Gastroesophageal sphincter (tissue), 4 donors: Measurements from ENCODE around the gene BEST4. TPM values are rescaled to one million over a fixed set of nuclear protein-coding genes. Genes with fewer than 3 reads are reported as not detected.
"Not testable (repeated sequence)": the region's sequence is repeated elsewhere in the genome, so short reads cannot be mapped to it uniquely, and the experiment has no call there.

Experiments
- ATAC-seq: fragments of 150-250 bp; one replicate; pipeline ENCODE4 v1.9.1; 2016; ENCODE audit warnings: mild to moderate bottlenecking, moderate library complexity
- H3K27ac ChIP-seq, 4 donors: fragments of 200-600 bp; sonication (generic) in 3 of 4; 1 replicate in 3 of 4; 2 replicates in 1 of 4; pipeline ENCODE4 v1.5.1; 2016 to 2019
- H3K27me3 ChIP-seq: fragments of 200-600 bp; sonication (generic); one replicate; pipeline ENCODE4 v1.5.1; 2019
- H3K36me3 ChIP-seq, 2 donors: fragments of 200-600 bp; sonication (generic); one replicate each; pipeline ENCODE4 v1.5.1; 2019; ENCODE audit warnings: control low read depth in 1 of 2
- H3K4me1 ChIP-seq, 3 donors: fragments of 200-600 bp; sonication (generic); 1 replicate in 2 of 3; 2 replicates in 1 of 3; pipeline ENCODE4 v1.5.1; 2016 to 2019; ENCODE audit warnings: control low read depth in 2 of 3
- H3K4me3 ChIP-seq, 2 donors: fragments of 200-600 bp; sonication (generic); one replicate each; pipeline ENCODE4 v1.5.1; 2019; ENCODE audit warnings: mild to moderate bottlenecking in 1 of 2, moderate library complexity in 1 of 2
- H3K9me3 ChIP-seq, 3 donors: fragments of 200-600 bp; sonication (generic); one replicate each; pipeline ENCODE4 v1.5.1; 2017 to 2019; ENCODE audit warnings: control low read depth in 2 of 3
- EP300 ChIP-seq: sonication (generic); formaldehyde crosslinking; IDR thresholded peaks from one replicate; pipeline ENCODE4 v1.6.1; 2017; ENCODE audit warnings: antibody characterized with exemption, mild to moderate bottlenecking
- POLR2A ChIP-seq, 2 donors: fragments of 450-650 bp; IDR thresholded peaks; one replicate each; pipeline ENCODE4 v1.6.1; 2017; ENCODE audit warnings: antibody characterized with exemption in 2 of 2, mild to moderate bottlenecking in 2 of 2, moderate library complexity in 1 of 2
- POLR2AphosphoS5 ChIP-seq: sonication (generic); formaldehyde crosslinking; IDR thresholded peaks from one replicate; pipeline ENCODE4 v1.6.1; 2017; ENCODE audit warnings: antibody characterized with exemption
- whole genome bisulfite sequencing, 2 donors: methylation state at CpG; one replicate each; pipeline ENCODE4 v1.1.5; 2018; ENCODE audit warnings: low coverage in 1 of 2; 5-methylcytosine and 5-hydroxymethylcytosine counted together
- small RNA-seq, 4 donors: library from RNA; depleted of rRNA; stranded (forward); fragments of <200 nt; gene quantifications; one replicate each; pipeline ENCODE3, GENCODE V24; 2016
- total RNA-seq, 4 donors: library from RNA; depleted of rRNA; stranded (reverse); fragments of >200 nt; gene quantifications; one replicate each; pipeline ENCODE4 v1.1.0, GENCODE V29; 2016
- TF ChIP-seq, protein P1 (sequence below), 4 experiments: fragments of 200-600 bp in 2 of 4; fragments of 450-650 bp in 2 of 4; sonication (generic) in 1 of 4; IDR thresholded peaks; one replicate each; pipeline ENCODE4 v1.5.1; 2017 to 2019; ENCODE audit warnings: antibody characterized with exemption in 4 of 4, mild to moderate bottlenecking in 2 of 4, moderate library complexity in 2 of 4

Gene BEST4
- total RNA-seq, 4 donors from 2014 or later: 0.15 to 0.31 TPM; not detected in 2

DNA sequence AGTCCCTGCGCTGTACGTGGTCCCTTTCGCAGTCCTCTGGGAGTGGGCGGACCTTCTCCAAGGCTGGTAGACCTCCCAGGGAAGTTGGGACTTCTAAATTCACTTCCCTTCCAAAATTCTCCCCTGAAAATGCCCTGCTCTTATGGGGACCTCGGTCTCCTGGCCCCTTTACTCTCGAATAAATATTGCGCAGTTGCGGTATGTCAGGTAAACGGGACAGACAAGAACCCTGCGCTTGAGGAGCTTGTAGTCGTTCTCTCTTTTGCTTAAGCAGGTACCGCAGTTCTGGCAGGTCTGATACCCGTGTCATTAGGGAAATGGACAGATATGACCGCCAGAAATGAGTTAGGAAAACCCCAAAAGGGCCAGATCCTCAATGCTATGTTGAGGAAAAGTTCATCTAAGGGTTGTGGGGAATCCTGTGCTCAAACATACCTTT is 47.8 kb downstream of the BEST4 start:
- Histone ChIP-seq H3K4me3 (peak overlapping the region in 1 of 2 donors; percentile 57), H3K27ac (peak overlapping the region in 3 of 4 donors; percentile 86 to 90 (median 89)), H3K9me3 (no peaks in the 10 kb centered on the region), H3K27me3 (no peaks in the 10 kb centered on the region), H3K36me3 (no peaks in the 10 kb centered on the region), H3K4me1 (peaks cover 0 to 12% (median 4%) of the 10 kb centered on the region in 3 donors)
- TF ChIP-seq, protein P1, sequence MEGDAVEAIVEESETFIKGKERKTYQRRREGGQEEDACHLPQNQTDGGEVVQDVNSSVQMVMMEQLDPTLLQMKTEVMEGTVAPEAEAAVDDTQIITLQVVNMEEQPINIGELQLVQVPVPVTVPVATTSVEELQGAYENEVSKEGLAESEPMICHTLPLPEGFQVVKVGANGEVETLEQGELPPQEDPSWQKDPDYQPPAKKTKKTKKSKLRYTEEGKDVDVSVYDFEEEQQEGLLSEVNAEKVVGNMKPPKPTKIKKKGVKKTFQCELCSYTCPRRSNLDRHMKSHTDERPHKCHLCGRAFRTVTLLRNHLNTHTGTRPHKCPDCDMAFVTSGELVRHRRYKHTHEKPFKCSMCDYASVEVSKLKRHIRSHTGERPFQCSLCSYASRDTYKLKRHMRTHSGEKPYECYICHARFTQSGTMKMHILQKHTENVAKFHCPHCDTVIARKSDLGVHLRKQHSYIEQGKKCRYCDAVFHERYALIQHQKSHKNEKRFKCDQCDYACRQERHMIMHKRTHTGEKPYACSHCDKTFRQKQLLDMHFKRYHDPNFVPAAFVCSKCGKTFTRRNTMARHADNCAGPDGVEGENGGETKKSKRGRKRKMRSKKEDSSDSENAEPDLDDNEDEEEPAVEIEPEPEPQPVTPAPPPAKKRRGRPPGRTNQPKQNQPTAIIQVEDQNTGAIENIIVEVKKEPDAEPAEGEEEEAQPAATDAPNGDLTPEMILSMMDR (IDR thresholded peaks at IDR 0.05): no peak
- no peak for TF ChIP-seq POLR2AphosphoS5
- no peak for TF ChIP-seq POLR2A (IDR thresholded peaks at IDR 0.05)
- no peak for TF ChIP-seq EP300
- no peak for ATAC-seq
- WGBS, 2 donors: 0 to 6% methylated on average over 5 to 12 of the region's 14 CpGs

DNA sequence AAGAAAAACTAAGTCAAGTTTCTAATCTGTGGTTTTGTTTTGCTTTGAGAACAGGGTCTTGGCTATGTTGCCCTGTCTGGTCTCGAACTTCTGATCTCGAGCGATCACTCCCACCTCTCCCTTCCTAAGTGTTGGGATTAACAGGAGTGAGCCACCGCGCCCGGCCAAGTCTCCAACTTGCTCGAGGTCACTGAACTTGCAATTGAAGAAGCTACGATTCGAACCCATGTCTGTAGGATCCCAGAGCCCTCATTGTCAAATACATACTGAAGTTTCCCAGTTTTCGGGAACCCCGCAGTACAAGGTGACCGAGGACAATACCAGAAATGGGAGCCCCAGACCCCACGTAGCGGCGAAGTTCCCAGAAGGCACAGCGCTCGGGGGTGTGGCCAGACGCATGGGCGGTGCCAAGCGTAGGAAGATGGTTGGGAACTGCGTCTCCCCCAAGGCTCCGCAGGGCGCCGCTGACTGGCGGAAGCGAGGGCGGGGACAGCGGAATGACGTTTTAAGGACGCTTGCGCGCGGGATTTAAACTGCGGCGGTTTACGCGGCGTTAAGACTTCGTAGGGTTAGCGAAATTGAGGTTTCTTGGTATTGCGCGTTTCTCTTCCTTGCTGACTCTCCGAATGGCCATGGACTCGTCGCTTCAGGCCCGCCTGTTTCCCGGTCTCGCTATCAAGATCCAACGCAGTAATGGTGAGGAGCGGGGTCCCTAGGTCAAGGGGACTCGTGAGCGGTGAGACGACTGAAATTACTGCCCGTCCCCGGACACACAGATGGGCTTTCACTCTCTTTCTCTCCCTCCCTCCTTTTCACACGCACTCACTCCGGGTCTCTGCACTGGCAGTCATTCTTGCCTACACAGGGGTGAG is 48.4 kb downstream of the BEST4 start, which contains the start of gene KIF2C:
TSS of gene KIF2C (plus strand) at position 531 of the 872 bp plus-strand sequence. CDS start at position 627, 96 bp downstream.
- Histone ChIP-seq H3K9me3 (no peaks in the 10 kb centered on the region), H3K27me3 (no peaks in the 10 kb centered on the region), H3K36me3 (no peaks in the 10 kb centered on the region), H3K4me1 (peaks cover 0 to 12% (median 4%) of the 10 kb centered on the region in 3 donors), H3K27ac (peak within 1 kb of the TSS; percentile 67 to 90 (median 88)), H3K4me3 (peak within 1 kb of the TSS; percentile 57 to 71)
- no peak for TF ChIP-seq EP300
- TF ChIP-seq POLR2A (IDR thresholded peaks at IDR 0.05): peak; percentile 35 to 73
- TF ChIP-seq, protein P1 (IDR thresholded peaks at IDR 0.05): peak in 1 of 4 experiments; percentile 23
- peak; percentile 82 for TF ChIP-seq POLR2AphosphoS5
- peak; percentile 100 for ATAC-seq
- 0 to 6% methylated on average over 9 to 18 of the region's 57 CpGs for WGBS, 2 donors

DNA sequence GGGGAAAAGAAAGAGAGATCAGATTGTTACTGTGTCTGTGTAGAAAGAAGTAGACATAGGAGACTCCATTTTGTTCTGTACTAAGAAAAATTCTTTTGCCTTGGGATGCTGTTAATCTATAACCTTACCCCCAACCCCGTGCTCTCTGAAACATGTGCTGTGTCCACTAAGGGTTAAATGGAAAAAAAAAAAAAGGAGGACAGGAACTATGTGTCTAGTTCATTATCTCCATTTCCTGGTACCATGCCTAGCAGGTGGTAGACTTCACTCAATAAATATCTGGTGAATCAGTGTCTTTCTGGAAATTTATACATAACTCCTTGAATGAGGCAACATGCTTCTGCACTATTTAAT is 49.0 kb downstream of the BEST4 start:
- H3K4me3 ChIP-seq: peak overlapping the region; percentile 57 to 71
- peaks cover 0 to 12% (median 4%) of the 10 kb centered on the region in 3 donors for H3K4me1 ChIP-seq
- WGBS, 2 donors: 60 to 86% methylated on average over 1 of the region's 1 CpG
- ATAC-seq, H3K9me3 ChIP-seq, H3K27me3 ChIP-seq, H3K36me3 ChIP-seq: not testable (repeated sequence)
- H3K27ac ChIP-seq: peak overlapping the region; percentile 67 to 90 (median 88)

DNA sequence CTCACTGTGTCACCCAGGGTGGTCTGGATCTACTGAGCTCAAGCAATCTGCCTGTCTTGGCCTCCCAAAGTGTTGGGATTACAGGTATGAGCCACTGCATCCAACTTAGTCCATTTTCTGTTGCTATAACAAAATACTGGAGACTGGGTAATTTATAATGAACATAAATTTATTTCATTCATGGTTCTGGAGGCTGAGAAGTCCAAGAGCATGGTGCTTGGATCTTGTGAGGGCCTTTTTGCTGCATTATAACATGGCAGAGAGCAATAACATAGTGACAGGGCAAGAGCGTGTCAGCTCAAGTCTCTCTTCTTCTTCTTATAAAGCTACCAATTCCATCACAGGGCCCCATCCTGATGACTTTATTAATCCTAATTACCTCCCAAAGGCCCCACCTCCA is 52.0 kb downstream of the BEST4 start:
- peaks cover 0 to 14% (median 4%) of the 10 kb centered on the region in 3 donors for H3K4me1 ChIP-seq
- no peak overlapping the region for H3K27ac ChIP-seq
- TF ChIP-seq, protein P1 (IDR thresholded peaks at IDR 0.05): no peak
- H3K36me3 ChIP-seq: no peaks in the 10 kb centered on the region
- 100% methylated on average over 1 of the region's 1 CpG for WGBS, 2 donors
- H3K27me3 ChIP-seq: no peaks in the 10 kb centered on the region
- no peak for ATAC-seq
- H3K4me3 ChIP-seq: no peak overlapping the region
- H3K9me3 ChIP-seq: no peaks in the 10 kb centered on the region

DNA sequence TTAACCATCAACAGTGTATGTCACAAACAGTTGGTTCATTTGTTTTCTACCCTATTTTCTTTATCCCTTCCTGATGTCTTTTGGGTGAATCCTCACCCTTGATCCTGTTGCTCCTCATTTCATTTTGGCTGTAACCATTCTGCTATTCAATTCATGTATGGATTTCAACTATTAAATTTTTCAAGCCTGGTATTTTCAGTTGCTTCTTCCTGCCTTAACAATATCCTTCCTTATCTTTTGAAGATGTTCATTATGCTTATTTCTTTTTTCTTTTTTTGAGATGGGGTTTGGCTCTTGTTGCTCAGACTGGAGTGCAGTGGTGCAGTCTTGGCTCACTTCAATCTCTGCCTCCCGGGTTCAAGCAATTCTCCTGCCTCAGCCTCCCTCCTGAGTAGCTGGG is 54.2 kb downstream of the BEST4 start:
- 70% methylated on average over 1 of the region's 1 CpG; no CpG with 5 or more reads in 1 of the 2 donors for WGBS, 2 donors
- H3K9me3 ChIP-seq: no peaks in the 10 kb centered on the region
- TF ChIP-seq, protein P1 (IDR thresholded peaks at IDR 0.05): no peak
- TF ChIP-seq EP300: no peak
- TF ChIP-seq POLR2AphosphoS5: no peak
- TF ChIP-seq POLR2A (IDR thresholded peaks at IDR 0.05): no peak
- H3K4me3 ChIP-seq: no peak overlapping the region
- H3K27ac ChIP-seq: peak overlapping the region in 3 of 4 donors; percentile 38 to 48 (median 47)
- peaks cover 0 to 23% (median 0%) of the 10 kb centered on the region in 3 donors for H3K4me1 ChIP-seq
- ATAC-seq: no peak
- no peaks in the 10 kb centered on the region for H3K27me3 ChIP-seq
- no peaks in the 10 kb centered on the region for H3K36me3 ChIP-seq

Small RNAs within 50 kb of the gene (small RNA-seq; reads per million reads assigned to genes)
- gene SNORD38A: 358 to 558 (median 394) reads per million in 4 donors
- 0 reads per million in 4 donors for gene SNORD38B
- 1,911 to 3,117 (median 2,341) reads per million in 4 donors for gene SNORD46
- gene SNORD55: 0 reads per million in 4 donors

Other genes starting within 250 kb of the BEST4 start
- gene TMEM53, start 113.7 kb downstream of the BEST4 start, total RNA-seq: 1 to 10 TPM; 3.9 to 8.3 (median 4.7) TPM
- gene ARMH1, start 113.5 kb downstream of the BEST4 start, total RNA-seq: 1 to 10 TPM in 2 of 4 donors, under 1 TPM in 2; 0.66 to 3.0 (median 1.3) TPM
- not detected for gene RNU5D-1, start 57.0 kb downstream of the BEST4 start, total RNA-seq
- gene KIF2C, start 48.3 kb downstream of the BEST4 start, total RNA-seq: 1 to 10 TPM in 1 of 4 donors, under 1 TPM in 3; 0.40 to 2.2 (median 0.72) TPM
- 1,000 to 10,000 TPM; 1,157 to 3,010 (median 2,305) TPM for gene RPS8, start 12.6 kb downstream of the BEST4 start, total RNA-seq
- 10 to 100 TPM in 3 of 4 donors, 1 to 10 TPM in 1; 9.4 to 31.2 (median 12.0) TPM for gene PLK3, start 12.2 kb upstream of the BEST4 start, total RNA-seq
- gene DYNLT4, start 19.2 kb upstream of the BEST4 start, total RNA-seq: 1 to 10 TPM in 1 of 4 donors, not detected in 3; 1.4 TPM
- gene BTBD19, start 20.4 kb upstream of the BEST4 start, total RNA-seq: 10 to 100 TPM in 1 of 4 donors, 1 to 10 TPM in 2, under 1 TPM in 1; 0.22 to 12.1 (median 5.6) TPM
- gene PTCH2, start 55.1 kb upstream of the BEST4 start, total RNA-seq: 1 to 10 TPM in 2 of 4 donors, under 1 TPM in 2; 0.54 to 1.9 (median 1.1) TPM
- gene EIF2B3, start 198.4 kb upstream of the BEST4 start, total RNA-seq: 10 to 100 TPM; 19.9 to 30.4 (median 24.0) TPM
- 10 to 100 TPM; 27.7 to 48.6 (median 37.5) TPM for gene HECTD3, start 223.2 kb upstream of the BEST4 start, total RNA-seq
- gene UROD, start 224.1 kb upstream of the BEST4 start, total RNA-seq: 100 to 1,000 TPM in 2 of 4 donors, 10 to 100 TPM in 2; 81.8 to 115 (median 98.3) TPM